Panc1 (cell line): ENCODE measurements around the gene NSDHL. TPM values are rescaled to one million over a fixed set of nuclear protein-coding genes. Genes with fewer than 3 reads are reported as not detected.
"Not testable (repeated sequence)": the region's sequence is repeated elsewhere in the genome, so short reads cannot be mapped to it uniquely, and the experiment has no call there.

Source experiments
- ATAC-seq: fragments of 200-7000 bp; cut with Tn5 transposase; 2 replicates; pipeline ENCODE4 v1.9.1; 2020; ENCODE audit warnings: mild to moderate bottlenecking, moderate library complexity
- BruUV-seq: library from RNA; stranded (reverse); fragments of 400-500 nt; replicated peaks from 2 replicates; lab custom pipeline; 2021; lab: Mats Ljungman, UMichigan
- CTCF ChIA-PET: fragments of 300-600 bp; sonication (Branson Sonifier 250); formaldehyde crosslinking; loops from one replicate; lab custom pipeline; 2022; ENCODE audit warnings: antibody characterized with exemption; lab: Charles Lee
- POLR2A ChIA-PET: fragments of 300-600 bp; sonication (Branson Sonifier 250); formaldehyde crosslinking; loops from one replicate; lab custom pipeline; 2022; ENCODE audit warnings: antibody characterized with exemption; lab: Charles Lee
- DNase-seq: peaks from one replicate; pipeline ENCODE4 v3.0.0-alpha.2; 2010; ENCODE audit warnings: low read depth, low spot score
- H3K27ac ChIP-seq: 2 replicates; pipeline ENCODE4 v1.5.1; 2011; ENCODE audit warnings: mild to moderate bottlenecking, low read length, inconsistent platforms
- H3K27me3 ChIP-seq: fragments of 200-500 bp; sonication (Bioruptor generic); 2 replicates; pipeline ENCODE4 v1.6.0; 2014; ENCODE audit warnings: low read length, inconsistent platforms; ENCODE audit not compliant: control insufficient read depth, insufficient read depth
- H3K36me3 ChIP-seq: fragments of 200-500 bp; sonication (Bioruptor generic); 2 replicates; pipeline ENCODE4 v1.5.1; 2014; ENCODE audit warnings: inconsistent platforms, mild to moderate bottlenecking, low read length, moderate library complexity; ENCODE audit not compliant: control insufficient read depth, insufficient read depth
- H3K4me1 ChIP-seq: 2 replicates; pipeline ENCODE4 v1.5.1; 2011; ENCODE audit warnings: inconsistent platforms, mild to moderate bottlenecking, low read length, moderate library complexity; ENCODE audit not compliant: control insufficient read depth, insufficient read depth
- H3K4me3 ChIP-seq, 2 experiments: 2 replicates each; pipeline ENCODE4 v1.5.1; 2011 to 2012; ENCODE audit warnings: low read depth in 2 of 2, low read length in 2 of 2, mild to moderate bottlenecking in 2 of 2, inconsistent platforms in 1 of 2, moderate library complexity in 1 of 2
- H3K9me3 ChIP-seq: fragments of 200-500 bp; sonication (Bioruptor generic); 2 replicates; pipeline ENCODE4 v1.5.1; 2014; ENCODE audit warnings: low read depth, mild to moderate bottlenecking, inconsistent platforms, low read length, moderate library complexity; ENCODE audit not compliant: control insufficient read depth, insufficient read depth
- POLR2AphosphoS5 ChIP-seq: IDR thresholded peaks from 2 replicates; pipeline ENCODE4 v1.6.1; 2012; ENCODE audit warnings: mild to moderate bottlenecking, low read depth, low read length, moderate library complexity
- SIN3A ChIP-seq: IDR thresholded peaks from 2 replicates; pipeline ENCODE4 v1.6.1; 2012; ENCODE audit warnings: low read depth, mild to moderate bottlenecking, low read length, moderate library complexity, borderline replicate concordance; ENCODE audit not compliant: insufficient read depth
- TCF7L2 ChIP-seq: IDR thresholded peaks from 2 replicates; pipeline ENCODE4 v1.6.1; 2011; ENCODE audit warnings: mild to moderate bottlenecking, low read depth, low read length, inconsistent platforms
- in situ Hi-C: cut with HindIII; loops from 2 replicates; pipeline ENCODE4 v1.10.0; 2016; ENCODE audit warnings: low sequenced_read_pairs, low pct_unique_long_range_greater_than_20kb
- intact Hi-C: fragments of 100-400 bp; cut with micrococcal nuclease; formaldehyde crosslinking; loops from one replicate; pipeline ENCODE4 v1.10.0; 2022; ENCODE audit not compliant: unreplicated experiment
- total RNA-seq: library from RNA; stranded (reverse); gene quantifications from one replicate; pipeline ENCODE4 v1.2.1, GENCODE V29; 2021; ENCODE audit not compliant: unreplicated experiment
- TF ChIP-seq, protein P1 (sequence below): fragments of 450-650 bp; IDR thresholded peaks from 2 replicates; pipeline ENCODE4 v1.5.1; 2017; ENCODE audit warnings: mild to moderate bottlenecking
- TF ChIP-seq, protein P2 (sequence below), 2 experiments: IDR thresholded peaks; 2 replicates each; pipeline ENCODE4 v1.6.1; 2011 to 2012; ENCODE audit warnings: low read depth in 2 of 2, control low read depth in 1 of 2, low read length in 1 of 2, mild to moderate bottlenecking in 1 of 2, moderate library complexity in 1 of 2; ENCODE audit not compliant: insufficient read depth in 1 of 2

The NSDHL gene
- total RNA-seq, 1 experiment from 2014 or later = 75.0 TPM

DNA sequence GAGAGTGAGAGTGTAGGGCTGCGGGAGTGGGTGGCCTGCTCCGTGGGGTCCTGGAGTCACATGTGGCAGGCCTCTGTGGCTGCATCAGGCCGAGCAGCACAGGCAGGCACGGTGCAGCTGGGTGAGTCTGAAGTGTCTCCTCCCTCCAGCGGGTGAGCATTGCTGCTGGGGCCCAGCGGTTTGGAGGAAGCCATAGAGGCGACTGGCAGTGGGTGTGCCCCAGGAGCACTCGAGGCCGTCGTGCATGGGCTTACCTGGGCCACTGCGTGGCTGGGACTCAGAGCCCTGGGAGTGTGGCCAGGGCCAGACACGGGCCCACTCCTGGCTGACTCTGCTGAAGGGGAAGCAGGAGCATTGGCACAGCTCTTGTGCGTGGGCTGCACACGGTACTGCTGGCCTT is 77.6 kb downstream of the NSDHL start:
- no peaks in the 10 kb centered on the region for H3K36me3 ChIP-seq
- no peaks in the 10 kb centered on the region for H3K27me3 ChIP-seq
- ChIA-PET CTCF (no interaction called here), POLR2A (no interaction called here)
- DNase-seq = no peak
- in situ Hi-C loops (no loop called here), intact Hi-C loops (no loop called here)
- H3K27ac ChIP-seq = no peak overlapping the region
- TF ChIP-seq POLR2AphosphoS5 (no peak), SIN3A (no peak), TCF7L2 (no peak)
- TF ChIP-seq, protein P1, sequence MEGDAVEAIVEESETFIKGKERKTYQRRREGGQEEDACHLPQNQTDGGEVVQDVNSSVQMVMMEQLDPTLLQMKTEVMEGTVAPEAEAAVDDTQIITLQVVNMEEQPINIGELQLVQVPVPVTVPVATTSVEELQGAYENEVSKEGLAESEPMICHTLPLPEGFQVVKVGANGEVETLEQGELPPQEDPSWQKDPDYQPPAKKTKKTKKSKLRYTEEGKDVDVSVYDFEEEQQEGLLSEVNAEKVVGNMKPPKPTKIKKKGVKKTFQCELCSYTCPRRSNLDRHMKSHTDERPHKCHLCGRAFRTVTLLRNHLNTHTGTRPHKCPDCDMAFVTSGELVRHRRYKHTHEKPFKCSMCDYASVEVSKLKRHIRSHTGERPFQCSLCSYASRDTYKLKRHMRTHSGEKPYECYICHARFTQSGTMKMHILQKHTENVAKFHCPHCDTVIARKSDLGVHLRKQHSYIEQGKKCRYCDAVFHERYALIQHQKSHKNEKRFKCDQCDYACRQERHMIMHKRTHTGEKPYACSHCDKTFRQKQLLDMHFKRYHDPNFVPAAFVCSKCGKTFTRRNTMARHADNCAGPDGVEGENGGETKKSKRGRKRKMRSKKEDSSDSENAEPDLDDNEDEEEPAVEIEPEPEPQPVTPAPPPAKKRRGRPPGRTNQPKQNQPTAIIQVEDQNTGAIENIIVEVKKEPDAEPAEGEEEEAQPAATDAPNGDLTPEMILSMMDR = no peak
- TF ChIP-seq, protein P2, sequence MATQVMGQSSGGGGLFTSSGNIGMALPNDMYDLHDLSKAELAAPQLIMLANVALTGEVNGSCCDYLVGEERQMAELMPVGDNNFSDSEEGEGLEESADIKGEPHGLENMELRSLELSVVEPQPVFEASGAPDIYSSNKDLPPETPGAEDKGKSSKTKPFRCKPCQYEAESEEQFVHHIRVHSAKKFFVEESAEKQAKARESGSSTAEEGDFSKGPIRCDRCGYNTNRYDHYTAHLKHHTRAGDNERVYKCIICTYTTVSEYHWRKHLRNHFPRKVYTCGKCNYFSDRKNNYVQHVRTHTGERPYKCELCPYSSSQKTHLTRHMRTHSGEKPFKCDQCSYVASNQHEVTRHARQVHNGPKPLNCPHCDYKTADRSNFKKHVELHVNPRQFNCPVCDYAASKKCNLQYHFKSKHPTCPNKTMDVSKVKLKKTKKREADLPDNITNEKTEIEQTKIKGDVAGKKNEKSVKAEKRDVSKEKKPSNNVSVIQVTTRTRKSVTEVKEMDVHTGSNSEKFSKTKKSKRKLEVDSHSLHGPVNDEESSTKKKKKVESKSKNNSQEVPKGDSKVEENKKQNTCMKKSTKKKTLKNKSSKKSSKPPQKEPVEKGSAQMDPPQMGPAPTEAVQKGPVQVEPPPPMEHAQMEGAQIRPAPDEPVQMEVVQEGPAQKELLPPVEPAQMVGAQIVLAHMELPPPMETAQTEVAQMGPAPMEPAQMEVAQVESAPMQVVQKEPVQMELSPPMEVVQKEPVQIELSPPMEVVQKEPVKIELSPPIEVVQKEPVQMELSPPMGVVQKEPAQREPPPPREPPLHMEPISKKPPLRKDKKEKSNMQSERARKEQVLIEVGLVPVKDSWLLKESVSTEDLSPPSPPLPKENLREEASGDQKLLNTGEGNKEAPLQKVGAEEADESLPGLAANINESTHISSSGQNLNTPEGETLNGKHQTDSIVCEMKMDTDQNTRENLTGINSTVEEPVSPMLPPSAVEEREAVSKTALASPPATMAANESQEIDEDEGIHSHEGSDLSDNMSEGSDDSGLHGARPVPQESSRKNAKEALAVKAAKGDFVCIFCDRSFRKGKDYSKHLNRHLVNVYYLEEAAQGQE (IDR thresholded peaks at IDR 0.05; ENCODE audit: insufficient read depth in 1 of 2, low read depth in 2 of 2, low read length in 1 of 2) = no peak
- no peaks in the 10 kb centered on the region for H3K9me3 ChIP-seq
- no peak overlapping the region for H3K4me3 ChIP-seq
- H3K4me1 ChIP-seq = peaks cover 3% of the 10 kb centered on the region; the same call in 1 of the 2 replicates
- no peak for ATAC-seq
- no TSS peak for BruUV-seq

DNA sequence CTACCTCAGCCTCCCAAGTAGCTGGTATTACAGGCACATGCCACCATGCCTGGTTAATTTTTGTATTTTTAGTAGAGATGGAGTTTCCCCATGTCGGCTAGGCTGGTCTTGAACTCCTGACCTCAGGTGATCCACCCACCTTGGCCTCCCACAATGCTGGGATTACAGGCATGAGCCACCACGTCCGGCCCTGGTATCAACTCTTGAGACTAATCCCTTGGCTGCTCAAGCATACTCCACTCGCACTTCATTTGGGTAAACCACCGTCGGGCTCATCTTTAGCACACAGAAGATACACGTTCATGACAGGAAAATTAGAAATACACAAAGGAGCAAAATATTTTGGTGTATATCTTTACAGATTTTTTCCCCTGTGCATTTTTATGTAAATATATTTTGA is 79.2 kb downstream of the NSDHL start:
- in situ Hi-C loops, H3K9me3 ChIP-seq, ATAC-seq, intact Hi-C loops, BruUV-seq, POLR2A ChIA-PET, H3K4me1 ChIP-seq, H3K27ac ChIP-seq, H3K27me3 ChIP-seq, H3K36me3 ChIP-seq, H3K4me3 ChIP-seq, DNase-seq: not testable (repeated sequence)
- CTCF ChIA-PET = interaction anchor here (0.6 to 0.7 kb wide), 2 partner anchors 69 to 566 kb away, joined by 5 to 9 read pairs; no protein-coding TSS in a partner anchor

DNA sequence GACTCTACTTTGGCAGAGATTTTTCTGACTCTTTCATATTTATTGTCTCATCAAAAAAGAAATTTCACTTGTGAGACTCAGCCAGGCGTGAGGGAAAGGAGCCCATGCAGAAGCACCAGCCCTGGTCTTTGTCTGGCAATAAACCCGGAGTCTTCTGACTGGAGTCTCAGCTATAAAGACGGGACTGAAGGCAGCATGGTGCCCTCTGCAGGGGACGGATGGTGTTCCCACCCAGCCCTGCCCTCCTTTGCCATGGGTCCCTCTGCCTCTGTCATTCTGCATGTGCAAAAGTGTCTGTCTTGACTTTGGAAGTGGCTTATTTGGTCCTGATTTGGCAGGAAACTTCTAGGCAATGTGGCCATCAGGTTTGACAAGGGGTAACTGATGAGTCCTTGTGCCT is 81.2 kb downstream of the NSDHL start:
- DNase-seq (no peak), ATAC-seq (no peak)
- intact Hi-C loops (no loop called here), in situ Hi-C loops (no loop called here)
- no peak overlapping the region for H3K4me3 ChIP-seq
- H3K4me1 ChIP-seq = peaks cover 9% of the 10 kb centered on the region
- no peak overlapping the region for H3K27ac ChIP-seq
- no TSS peak for BruUV-seq
- H3K27me3 ChIP-seq = no peaks in the 10 kb centered on the region
- H3K9me3 ChIP-seq = no peaks in the 10 kb centered on the region
- no peak for TF ChIP-seq SIN3A
- TF ChIP-seq, protein P2 (IDR thresholded peaks at IDR 0.05; ENCODE audit: insufficient read depth in 1 of 2, low read depth in 2 of 2, low read length in 1 of 2) = no peak
- TF ChIP-seq POLR2AphosphoS5 = no peak
- no peak for TF ChIP-seq TCF7L2
- TF ChIP-seq, protein P1 = no peak
- ChIA-PET POLR2A (no interaction called here), CTCF (no interaction called here)
- H3K36me3 ChIP-seq = no peaks in the 10 kb centered on the region
